H1 (cell line): Measurements from ENCODE around the gene OBSCN. TPM values are rescaled to one million over a fixed set of nuclear protein-coding genes. Genes with fewer than 3 reads are reported as not detected.

Source experiments
- CBX5 ChIP-seq: fragments of 300-800, 300-1000 bp; sonication (generic); IDR thresholded peaks from 2 replicates; pipeline ENCODE4 v1.7.1; 2016; ENCODE audit warnings: antibody characterized with exemption, low read length, low read depth
- POLR2A ChIP-seq, 2 experiments: IDR thresholded peaks; 1 replicate in 1 of 2; 2 replicates in 1 of 2; pipeline ENCODE4 v1.6.1; 2011; ENCODE audit warnings: low read depth in 2 of 2, low read length in 2 of 2, mild to moderate bottlenecking in 2 of 2; ENCODE audit errors: control extremely low read depth in 1 of 2
- RFX5 ChIP-seq: IDR thresholded peaks from 2 replicates; pipeline ENCODE4 v1.6.1; 2011; ENCODE audit warnings: low read depth, low read length, improper control_type of control experiment, borderline replicate concordance
- RXRA ChIP-seq: IDR thresholded peaks from 2 replicates; pipeline ENCODE4 v1.6.1; 2011; ENCODE audit warnings: low read depth, mild to moderate bottlenecking, low read length, moderate library complexity; ENCODE audit not compliant: insufficient read depth
- polyA plus RNA-seq, 7 experiments: library from polyadenylated mRNA; depleted of rRNA in 3 of 7; stranded (reverse) in 5 of 7; unstranded in 2 of 7; fragments of >200 nt in 5 of 7; fragments of 200-250 nt in 2 of 7; gene quantifications; 1 replicate in 5 of 7; 2 replicates in 1 of 7; 4 replicates in 1 of 7; pipeline versions ENCODE4 v1.2.1 to v1.2.3, GENCODE V29; 2011 to 2013; ENCODE audit warnings: missing spikeins in 2 of 7, mixed read lengths in 2 of 7
- total RNA-seq: library from RNA; stranded (reverse); fragmentation: NEBNext Ultra II Directional; extraction: Animal tissue kit (Norgen Biotek cat#: 25700); gene quantifications from 2 replicates; pipeline ENCODE4 v1.2.1, GENCODE V29; 2021
- TF ChIP-seq, protein P1 (sequence below): IDR thresholded peaks from 2 replicates; pipeline ENCODE4 v1.6.1; 2012; ENCODE audit warnings: low read length, inconsistent platforms
- TF ChIP-seq, protein P2 (sequence below): IDR thresholded peaks from 2 replicates; pipeline ENCODE4 v1.6.1; 2012; ENCODE audit warnings: inconsistent platforms

The OBSCN gene
- total and polyA plus RNA-seq, 2 of the 8 experiments (the other 6 are each of a cell fraction or from before 2014, with no cell fraction given), result 7.5 to 28.4 TPM

- TF ChIP-seq, protein P1, sequence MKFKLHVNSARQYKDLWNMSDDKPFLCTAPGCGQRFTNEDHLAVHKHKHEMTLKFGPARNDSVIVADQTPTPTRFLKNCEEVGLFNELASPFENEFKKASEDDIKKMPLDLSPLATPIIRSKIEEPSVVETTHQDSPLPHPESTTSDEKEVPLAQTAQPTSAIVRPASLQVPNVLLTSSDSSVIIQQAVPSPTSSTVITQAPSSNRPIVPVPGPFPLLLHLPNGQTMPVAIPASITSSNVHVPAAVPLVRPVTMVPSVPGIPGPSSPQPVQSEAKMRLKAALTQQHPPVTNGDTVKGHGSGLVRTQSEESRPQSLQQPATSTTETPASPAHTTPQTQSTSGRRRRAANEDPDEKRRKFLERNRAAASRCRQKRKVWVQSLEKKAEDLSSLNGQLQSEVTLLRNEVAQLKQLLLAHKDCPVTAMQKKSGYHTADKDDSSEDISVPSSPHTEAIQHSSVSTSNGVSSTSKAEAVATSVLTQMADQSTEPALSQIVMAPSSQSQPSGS, result no peak
- no peak for TF ChIP-seq CBX5
- no peak for TF ChIP-seq POLR2A (IDR thresholded peaks at IDR 0.05; ENCODE audit: control extremely low read depth in 1 of 2, low read depth in 2 of 2, low read length in 2 of 2)
- TF ChIP-seq RXRA, result no peak
- TF ChIP-seq RFX5, result no peak
- TF ChIP-seq, protein P2, sequence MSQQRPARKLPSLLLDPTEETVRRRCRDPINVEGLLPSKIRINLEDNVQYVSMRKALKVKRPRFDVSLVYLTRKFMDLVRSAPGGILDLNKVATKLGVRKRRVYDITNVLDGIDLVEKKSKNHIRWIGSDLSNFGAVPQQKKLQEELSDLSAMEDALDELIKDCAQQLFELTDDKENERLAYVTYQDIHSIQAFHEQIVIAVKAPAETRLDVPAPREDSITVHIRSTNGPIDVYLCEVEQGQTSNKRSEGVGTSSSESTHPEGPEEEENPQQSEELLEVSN, result no peak
- TF ChIP-seq, all 59 proteins: peak for 0
These were observed 2.9 kb upstream of the OBSCN start (continued) for GRCh38 chr1:228204958-228205357.
